ENCODE data around the gene CDK4.
"Not testable (repeated sequence)": the region's sequence is repeated elsewhere in the genome, so short reads cannot be mapped to it uniquely, and the experiment has no call there.

The CDK4 gene

DNA sequence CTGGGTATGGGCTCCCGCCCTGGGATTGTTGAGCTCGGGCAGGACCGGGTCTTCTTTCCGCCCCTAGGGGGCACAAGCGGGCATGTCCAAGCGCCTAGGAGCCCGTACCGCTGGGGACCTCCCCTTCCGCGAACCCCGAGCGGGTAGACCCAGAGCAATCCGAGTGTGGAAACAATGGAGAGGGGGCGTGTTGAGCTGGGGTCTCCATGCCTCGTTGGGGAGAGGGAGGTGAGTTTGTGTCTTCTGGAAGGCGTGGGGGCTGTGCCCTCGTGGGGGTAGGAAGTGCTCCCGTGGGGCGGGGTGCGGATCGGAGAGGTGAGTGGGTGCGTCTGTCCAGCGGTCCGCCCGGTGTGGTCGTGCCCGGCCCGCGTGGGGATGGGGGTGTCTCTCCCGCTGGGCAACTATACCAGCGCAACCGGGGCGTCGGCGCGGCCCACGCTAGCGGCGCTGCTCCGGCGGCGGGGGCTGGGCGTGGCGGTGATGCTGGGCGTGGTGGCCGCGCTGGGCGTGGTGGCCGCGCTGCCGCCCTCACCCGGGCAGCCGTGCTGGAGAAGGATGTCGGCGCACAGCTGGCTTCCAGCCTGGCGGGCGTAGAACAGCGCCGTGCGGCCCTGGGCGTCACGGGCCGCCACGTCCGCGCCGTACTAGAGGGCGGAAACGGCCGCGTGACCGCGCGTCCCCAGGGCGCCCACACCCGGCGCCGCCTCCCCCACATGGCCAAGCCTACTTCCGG lies 25.8 kb downstream of the CDK4 start:
- peak; percentile 69 for DNase-seq (ENCODE audit: low spot score)
- FAIRE-seq, result no peak

DNA sequence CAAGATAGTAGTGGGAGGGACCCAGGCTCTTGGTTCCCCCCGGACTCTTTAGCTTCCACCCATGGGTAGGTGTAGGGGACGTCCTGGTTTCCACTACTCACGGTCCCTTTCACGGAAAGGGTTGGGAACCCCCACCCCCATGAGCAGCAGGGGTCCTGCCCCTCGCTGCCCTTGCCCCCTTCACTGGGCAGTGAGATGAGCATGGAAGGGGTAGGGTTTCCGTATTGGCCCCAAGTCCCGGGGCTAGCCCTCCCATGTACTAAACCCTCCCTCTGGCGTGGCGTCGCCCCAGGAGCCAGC lies 26.3 kb downstream of the CDK4 start:
- no peak for FAIRE-seq
- no peak for DNase-seq (ENCODE audit: low spot score)

DNA sequence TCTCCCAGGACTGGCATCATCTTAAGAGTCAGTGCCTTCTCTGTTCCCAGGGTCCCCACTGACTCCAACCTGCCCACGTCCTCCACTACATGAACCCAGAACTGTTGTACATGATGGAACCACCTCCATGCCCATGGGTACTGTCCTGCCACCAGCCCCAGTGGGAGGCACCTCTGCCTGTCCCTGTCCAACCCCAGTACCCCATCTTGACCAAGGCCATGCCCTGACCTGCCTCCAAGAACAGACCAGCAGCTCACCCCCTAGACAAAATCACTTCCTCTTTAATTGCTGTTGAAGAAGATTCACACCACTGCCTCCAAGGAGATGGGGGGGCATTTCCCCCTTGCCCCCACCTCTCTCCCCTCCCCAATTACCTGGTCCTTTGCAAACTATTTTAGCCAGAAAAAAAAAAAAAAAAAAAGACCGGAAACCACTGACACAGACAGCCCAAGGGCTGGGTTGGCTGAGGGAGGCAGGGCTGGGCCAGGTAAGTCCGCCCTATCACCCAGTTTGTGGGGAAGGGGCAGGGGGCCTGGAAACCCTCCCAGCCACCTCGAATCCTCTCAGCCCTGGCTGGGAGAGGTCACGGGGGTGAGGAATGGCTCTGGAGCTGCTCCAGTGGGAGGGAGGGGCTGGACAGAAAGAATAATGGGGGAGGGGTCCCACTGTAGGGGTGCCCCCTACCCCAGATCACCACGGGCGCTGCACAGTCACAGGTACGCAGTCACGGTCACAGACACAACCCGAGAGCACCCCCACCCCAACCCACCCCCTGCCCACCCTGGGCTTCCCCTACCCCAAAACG lies 27.0 kb downstream of the CDK4 start:
- FAIRE-seq (no peak), DNase-seq (ENCODE audit: low spot score) (no peak)

DNA sequence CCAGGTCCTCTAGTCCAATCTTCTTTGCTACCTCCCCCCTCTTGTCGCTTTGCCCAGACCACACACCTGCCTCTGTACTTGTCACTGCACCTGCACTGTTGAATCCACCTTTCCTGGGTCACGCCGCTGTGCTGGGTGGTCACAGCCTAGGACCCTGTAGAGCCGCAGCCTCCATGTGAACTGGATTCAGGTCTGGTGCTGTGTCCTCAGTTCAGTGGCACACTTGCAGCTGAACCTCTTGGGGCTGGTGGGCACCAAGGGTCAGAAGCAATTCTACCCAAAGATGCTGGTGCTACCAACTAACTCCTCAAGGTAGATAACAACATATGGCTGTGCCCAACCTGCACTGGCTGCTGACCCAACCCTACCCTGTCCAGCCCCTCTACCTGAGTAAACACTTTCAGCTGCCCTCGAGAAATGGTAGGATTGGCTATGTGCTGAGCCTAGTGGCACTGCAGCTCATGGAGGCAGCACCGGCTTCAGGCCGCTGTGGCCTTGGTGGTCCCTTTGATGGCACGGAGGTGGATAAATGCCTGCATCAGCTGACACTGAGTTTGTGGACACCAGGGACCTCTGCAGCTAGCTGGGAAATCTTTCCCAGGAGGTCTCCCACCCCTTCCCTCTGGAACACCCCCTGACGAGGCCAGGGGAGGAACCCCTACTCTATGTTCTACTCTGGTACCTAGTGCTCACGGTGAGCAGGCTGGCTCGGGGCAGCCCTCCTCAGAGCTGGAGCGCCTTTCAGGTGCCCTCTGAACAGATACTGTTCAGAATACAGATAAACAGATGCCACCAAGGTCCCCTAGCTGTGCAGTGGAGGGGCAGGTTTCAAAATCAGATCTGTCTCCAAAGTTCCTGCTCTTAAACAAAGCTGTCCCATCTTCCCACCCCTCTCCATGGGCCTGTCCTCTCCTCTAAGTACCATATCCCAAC lies 27.8 kb downstream of the CDK4 start:
- DNase-seq (ENCODE audit: low spot score) (no peak), FAIRE-seq (no peak)

DNA sequence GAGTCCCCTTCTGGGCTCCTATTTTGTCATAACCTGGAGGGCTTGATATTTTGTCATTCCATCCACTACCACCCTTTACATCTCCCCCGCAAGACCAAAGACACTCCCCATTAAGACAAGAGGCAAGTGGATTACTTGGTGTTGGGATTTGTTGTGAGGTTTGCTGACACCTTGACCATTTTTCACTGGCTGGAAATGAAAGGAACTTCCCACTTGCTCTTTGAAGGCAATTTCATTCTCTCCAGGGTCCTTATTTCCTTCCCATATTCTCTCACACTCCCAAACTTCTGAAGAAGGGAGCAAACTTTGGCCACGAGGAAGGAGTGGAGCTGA lies 28.5 kb downstream of the CDK4 start:
- FAIRE-seq, result no peak
- no peak for DNase-seq (ENCODE audit: low spot score)

DNA sequence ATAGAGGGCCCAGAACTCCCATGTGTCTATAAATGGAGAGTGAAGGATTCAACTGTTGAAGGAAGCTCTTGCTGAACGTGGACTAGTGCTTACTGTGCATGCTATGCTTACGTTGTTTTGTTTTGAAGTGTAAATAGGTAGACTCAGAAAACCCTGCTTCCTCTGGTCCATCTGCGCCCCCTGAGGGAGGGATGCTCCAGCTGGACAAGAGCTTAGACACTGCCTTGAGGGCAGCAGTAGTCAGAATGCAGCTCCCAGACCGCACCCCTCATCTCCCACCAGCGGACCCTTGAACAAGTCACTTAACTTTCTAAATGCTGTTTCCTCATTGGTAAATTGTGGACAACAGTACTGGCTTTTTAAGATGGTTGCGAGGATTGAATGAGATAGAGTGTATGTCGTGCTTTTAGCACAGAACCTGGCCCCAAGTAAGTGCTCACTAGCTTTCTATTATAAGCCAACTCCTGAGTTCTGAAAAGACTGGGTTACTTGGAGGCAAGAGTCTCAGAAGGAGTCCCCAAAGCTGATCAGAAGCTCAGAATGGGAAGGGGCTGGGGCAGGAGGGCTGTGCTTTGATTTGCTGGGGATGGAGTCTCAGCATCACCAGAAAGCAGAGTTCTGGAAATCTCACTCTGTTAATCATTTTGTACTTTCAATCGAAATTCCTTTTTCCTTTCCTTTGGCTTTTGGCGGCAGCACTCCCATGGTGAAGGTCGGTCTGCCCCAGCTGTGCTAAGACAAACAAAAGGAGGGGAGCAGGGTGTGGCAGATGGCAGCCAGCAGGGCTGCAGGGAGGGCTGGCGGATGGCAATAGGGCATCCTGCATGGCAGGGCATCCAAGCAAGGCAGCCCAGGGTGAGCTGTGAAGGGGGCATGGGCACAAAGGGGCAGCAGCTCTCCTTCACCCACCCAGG lies 29.1 kb downstream of the CDK4 start:
- no peak for FAIRE-seq
- no peak for DNase-seq (ENCODE audit: low spot score)

DNA sequence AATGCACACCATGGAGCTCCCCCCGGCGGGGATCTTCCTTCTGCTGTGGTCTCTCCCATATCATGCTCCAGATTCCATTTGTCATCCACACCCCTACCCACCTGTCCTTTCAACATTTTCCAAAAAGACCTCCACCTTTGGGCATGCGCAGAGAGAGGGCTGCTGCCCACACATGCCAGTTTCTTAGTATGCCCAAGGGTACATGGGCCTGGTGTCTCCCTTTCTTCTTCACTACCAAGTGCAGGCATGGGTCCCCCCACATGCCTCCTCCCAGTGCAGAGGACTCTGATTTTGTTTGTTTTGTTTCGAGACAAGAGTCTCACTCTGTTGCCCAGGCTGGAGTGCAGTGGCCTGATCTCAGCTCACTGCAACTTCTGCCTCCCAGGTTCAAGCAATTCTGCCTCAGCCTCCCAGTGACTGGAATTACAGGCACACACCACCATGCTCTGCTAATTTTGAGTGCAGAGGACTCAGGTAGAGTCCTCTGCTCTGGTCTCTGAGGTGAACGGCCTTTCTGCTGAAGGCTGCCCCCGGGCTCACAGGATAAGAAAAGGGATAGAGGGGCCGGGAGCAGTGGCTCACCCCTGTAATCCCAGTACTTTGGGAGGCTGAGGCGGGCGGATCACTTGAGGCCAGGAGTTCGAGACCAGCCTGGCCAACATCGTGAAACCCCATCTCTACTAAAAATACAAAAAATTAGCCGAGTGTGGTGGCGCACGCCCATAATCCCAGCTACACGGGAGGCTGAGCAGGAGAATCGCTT lies 30.1 kb downstream of the CDK4 start:
- not testable (repeated sequence) for FAIRE-seq; DNase-seq (ENCODE audit: low spot score)

DNA sequence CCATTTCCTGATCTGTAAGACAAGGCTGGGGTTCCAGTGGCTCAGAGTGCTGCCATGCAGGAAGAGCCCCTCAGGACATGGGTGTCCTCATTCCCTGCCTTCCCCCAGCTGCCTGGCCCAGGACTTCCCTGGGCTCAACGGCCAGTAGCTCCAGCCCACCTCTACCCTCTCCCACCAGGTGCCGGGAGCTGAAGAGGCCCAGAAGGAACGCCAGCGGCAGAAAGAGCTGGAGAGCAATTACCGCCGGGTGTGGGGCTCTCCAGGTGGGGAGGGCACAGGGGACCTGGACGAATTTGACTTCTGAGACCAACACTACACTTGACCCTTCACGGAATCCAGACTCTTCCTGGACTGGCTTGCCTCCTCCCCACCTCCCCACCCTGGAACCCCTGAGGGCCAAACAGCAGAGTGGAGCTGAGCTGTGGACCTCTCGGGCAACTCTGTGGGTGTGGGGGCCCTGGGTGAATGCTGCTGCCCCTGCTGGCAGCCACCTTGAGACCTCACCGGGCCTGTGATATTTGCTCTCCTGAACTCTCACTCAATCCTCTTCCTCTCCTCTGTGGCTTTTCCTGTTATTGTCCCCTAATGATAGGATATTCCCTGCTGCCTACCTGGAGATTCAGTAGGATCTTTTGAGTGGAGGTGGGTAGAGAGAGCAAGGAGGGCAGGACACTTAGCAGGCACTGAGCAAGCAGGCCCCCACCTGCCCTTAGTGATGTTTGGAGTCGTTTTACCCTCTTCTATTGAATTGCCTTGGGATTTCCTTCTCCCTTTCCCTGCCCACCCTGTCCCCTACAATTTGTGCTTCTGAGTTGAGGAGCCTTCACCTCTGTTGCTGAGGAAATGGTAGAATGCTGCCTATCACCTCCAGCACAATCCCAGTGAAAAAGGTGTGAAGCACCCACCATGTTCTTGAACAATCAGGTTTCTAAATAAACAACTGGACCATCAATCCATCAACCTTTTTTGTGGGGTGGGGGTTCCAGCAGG lies 31.2 kb downstream of the CDK4 start:
- DNase-seq (ENCODE audit: low spot score) (no peak), FAIRE-seq (no peak)

DNA sequence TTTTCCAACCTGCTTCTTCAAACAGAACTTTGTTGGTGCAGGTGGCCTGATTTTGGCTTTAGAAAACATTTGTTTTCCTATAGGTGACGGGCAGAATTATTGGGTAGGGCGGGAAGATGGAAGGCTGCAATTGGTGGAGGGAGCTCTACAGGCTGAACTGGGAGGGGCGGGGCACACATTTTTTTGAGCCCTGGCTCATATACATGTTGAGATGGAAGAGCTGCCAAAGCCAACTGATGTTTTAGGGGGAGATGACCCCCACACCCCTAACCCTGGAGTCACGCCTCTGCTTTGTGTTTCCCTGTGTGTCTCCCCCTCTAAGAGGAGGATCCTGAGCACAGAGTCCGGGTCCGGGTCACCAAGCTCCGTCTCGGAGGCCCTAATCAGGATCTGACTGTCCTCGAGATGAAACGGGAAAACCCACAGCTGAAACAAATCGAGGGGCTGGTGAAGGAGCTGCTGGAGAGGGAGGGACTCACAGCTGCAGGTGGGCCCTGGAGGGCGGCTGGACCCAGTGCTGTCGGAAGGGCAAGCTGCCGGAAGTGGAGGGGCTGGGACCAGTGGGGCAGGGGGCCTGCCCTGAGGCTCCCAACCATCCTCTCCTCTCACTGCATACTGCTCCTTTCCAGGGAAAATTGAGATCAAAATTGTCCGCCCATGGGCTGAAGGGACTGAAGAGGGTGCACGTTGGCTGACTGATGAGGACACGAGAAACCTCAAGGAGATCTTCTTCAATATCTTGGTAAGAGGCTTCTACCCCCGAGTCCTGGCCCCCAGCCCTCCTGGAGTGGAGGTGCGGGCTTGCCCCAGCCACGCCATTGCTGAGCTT lies 32.1 kb downstream of the CDK4 start:
- FAIRE-seq, result no peak
- no peak for DNase-seq (ENCODE audit: low spot score)

DNA sequence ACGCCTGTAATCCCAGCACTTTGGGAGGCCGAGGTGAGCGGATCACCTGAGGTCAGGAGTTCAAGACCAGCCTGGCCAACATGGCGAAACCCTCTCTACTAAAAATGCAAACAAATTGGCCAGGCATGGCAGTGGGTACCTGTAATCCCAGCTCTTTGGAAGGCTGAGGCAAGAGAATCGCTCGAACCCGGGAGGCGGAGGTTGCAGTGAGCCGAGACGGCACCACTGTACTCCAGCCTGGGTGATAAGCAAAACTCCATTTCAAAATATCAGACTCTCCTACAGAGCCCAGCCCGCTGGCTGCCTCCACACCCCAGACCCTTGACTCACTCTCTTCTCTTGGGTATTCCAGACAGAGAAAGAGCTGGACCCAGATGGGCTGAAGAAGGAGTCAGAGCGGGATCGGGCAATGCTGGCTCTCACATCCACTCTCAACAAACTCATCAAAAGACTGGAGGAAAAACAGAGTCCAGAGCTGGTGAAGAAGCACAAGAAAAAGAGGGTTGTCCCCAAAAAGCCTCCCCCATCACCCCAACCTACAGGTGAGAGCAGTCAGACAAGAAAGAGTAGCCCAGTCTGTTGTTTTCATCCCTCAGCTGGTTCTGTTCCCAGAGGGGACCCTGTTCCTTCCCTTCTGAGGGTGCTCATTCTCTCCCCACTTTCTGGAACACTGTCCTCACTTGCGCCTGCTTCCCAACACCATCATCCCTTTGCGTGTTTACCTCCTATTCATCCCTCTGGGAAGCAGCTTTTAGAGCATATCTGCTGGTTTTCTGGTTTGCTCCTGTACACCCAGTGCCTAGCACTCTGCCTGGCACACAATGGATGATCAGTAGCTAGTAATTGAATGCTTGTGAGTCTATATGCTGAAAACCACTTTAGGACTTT lies 33.2 kb downstream of the CDK4 start:
- DNase-seq (ENCODE audit: low spot score), result no peak
- FAIRE-seq, result no peak

DNA sequence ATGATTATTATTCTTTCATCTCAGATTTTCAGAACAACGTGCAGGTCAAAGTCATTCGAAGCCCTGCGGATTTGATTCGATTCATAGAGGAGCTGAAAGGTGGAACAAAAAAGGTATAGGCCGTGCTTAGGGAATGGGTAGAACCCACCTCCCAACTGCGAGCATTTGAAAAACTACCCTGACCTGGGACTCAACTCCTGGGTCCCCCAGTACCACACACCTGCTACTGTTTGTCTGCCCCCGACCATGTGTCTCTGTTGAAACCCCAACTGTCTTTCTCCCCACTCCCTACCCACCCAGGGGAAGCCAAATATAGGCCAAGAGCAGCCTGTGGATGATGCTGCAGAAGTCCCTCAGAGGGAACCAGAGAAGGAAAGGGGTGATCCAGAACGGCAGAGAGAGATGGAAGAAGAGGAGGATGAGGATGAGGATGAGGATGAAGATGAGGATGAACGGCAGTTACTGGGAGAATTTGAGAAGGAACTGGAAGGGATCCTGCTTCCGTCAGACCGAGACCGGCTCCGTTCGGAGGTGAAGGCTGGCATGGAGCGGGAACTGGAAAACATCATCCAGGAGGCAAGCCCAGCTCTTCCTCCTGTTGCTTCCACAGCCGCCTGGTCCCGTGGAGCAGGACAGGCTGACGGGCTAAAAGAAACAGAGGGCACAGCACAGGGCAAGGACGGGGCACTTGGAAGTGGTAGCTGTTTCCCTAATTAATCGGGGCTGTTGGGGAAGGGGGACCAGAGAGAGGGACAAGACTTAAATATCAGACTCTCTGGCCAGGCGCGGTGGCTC lies 34.1 kb downstream of the CDK4 start:
- DNase-seq (ENCODE audit: low spot score), result no peak
- no peak for FAIRE-seq

DNA sequence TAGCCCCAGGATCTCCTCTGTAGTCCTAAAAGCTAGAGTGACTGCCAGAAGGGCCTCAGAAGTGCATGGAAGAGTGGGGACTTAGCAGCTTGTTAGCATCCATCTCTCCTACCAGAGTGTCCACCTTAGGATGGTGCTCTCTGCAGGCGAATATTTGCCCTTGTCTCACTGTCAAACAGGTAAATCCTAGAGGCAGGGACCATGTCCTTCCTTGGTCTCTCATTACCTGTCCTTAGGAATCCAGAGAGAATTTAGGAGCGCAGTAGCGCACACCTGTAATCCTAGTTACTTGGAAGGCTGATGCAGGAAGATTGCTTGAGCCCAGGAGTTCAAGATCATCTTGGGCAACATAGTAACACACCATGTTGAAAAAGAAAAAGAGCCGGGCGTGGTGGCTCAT lies 35.0 kb downstream of the CDK4 start:
- DNase-seq (ENCODE audit: low spot score) (no peak), FAIRE-seq (no peak)

DNA sequence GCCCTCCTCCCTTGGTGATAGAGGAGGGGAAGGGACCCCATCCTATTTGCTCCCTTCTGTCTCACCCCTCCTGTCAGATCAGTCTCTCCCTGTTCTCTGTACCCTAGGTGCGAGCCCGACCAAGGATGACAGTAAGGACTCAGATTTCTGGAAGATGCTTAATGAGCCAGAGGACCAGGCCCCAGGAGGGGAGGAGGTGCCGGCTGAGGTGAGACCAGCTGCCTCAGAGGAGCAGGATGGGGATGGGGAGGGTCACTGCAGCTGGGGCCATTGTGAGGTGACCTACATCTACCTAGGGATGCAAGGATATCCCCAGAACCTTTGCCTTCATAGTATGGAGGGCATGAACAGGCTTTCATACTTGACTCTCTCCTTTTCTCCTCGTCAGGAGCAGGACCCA lies 35.8 kb downstream of the CDK4 start:
- no peak for FAIRE-seq
- no peak for DNase-seq (ENCODE audit: low spot score)

DNA sequence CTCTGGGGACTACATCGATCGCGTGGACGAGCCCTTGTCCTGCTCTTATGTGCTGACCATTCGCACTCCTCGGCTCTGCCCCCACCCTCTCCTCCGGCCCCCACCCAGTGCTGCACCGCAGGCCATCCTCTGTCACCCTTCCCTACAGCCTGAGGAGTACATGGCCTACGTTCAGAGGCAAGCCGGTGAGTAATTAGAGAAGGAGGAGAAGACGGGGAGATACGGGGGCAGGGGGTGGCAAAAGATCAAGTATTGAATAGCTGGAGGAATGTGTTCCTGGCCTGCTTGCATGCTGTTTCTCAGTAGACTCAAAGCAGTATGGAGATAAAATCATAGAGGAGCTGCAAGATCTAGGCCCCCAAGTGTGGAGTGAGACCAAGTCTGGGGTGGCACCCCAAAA lies 36.3 kb downstream of the CDK4 start:
- no peak for DNase-seq (ENCODE audit: low spot score)
- FAIRE-seq, result no peak

DNA sequence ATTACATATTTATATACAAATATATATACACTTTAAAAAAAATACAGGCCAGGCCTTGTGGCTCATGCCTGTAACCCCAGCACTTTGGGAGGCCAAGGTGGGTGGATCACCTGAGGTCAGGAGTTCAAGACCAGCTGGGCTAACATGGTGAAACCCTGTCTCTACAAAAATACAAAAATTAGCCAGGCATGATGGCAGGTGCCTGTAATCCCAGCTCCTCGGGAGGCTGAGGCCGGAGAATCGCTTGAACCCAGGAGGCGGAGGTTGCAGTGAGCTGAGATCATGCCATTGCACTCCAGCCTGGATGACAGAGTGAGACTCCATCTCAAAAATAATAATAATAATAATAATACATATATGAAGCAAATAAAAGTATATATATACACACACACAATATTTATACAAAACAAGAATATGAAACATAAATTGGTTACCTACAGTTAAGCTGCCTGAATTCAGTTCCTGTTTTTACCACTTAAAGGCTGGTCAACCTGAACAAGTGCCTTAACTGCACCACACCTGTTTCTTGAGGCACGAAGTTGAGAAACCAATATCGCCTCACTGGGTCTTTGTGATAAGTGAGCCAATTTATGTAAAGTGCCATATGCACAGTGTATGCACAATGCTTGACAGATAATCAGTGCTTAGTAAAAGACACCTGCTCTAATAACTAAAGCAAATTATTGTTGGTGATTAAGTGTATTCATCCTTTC lies 36.9 kb downstream of the CDK4 start:
- not testable (repeated sequence) for DNase-seq (ENCODE audit: low spot score); FAIRE-seq

DNA sequence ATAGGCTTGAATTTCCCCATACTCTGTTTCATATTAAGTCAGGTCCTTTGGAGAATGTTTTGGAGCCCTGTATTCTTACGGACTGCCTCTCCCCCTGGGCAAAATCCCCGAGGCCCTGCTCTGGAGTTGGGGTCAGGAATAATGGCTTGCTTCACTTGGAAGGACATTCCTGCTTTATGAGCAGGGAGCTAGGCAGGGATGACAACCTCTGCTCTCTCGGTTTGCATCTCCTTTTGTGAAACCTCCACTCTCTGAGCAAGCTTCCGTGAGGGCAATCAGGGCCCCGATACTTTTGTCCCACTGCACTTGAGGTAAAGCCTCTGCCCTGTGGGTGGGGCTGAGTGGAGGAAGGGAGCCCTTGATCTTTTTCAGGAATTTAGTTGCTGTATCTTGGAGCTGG lies 38.9 kb downstream of the CDK4 start:
- no peak for FAIRE-seq

More for the DNA sequence above, 38.9 kb downstream of the CDK4 start:
- DNase-seq (ENCODE audit: low spot score), result no peak

Data from RCC 7860 (cell line).